CD4-positive, alpha-beta T cell treated with Interleukin-1 beta for 1 hour (primary cell): ENCODE measurements around the gene C11orf52.
A peak's percentile ranks its signal among the peaks of the same experiment; 100 is the strongest.
"Not testable (repeated sequence)": the region's sequence is repeated elsewhere in the genome, so short reads cannot be mapped to it uniquely, and the experiment has no call there.

ENCODE experiments used
- DNase-seq, 2 donors: peaks; one replicate each; pipeline ENCODE4 v3.0.0-alpha.2; 2020 to 2022

C11orf52 gene, protein sequence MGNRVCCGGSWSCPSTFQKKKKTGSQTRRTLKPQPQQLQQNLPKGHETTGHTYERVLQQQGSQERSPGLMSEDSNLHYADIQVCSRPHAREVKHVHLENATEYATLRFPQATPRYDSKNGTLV

DNA sequence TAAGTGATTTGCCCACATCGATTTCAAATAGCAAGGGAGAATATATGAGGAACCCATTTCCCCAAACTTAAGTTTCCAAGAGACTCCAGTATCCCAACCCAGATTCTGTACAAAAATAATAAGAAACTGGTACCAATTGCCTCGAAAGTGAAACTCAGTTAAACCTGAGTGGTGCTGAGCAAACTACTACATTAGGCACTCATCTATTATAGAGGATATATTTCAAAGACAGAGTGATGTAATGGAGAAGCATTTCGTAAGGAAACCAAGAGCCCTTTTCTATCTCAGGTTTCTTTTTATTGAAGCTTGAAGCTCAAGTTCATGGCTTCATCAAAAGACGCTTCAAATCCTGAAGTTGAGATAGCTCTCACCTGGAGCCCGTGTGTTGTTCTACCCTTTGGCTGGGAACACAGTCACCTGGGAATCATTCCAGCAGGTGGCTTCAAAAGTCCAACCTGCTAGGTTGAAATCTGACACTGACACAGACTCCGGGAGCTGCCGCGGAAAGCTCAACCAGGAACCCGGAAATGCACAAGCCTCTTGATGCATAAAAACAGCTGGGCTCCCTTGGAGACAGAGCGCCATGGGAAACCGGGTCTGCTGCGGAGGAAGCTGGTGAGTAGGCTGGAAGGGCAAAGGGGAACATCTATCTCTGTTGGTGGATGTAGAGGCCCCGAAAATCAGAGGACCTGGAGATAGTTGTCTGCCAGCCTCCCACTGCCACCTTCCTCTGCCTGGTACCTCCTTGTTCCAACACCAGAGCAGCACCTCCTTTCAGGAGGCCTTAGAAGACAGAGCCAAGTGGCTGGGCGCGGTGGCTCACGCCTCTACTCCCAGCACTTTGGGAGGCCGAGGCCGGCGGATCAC is at the start of gene C11orf52:
C11orf52 (plus strand) TSS at position 524 of the 867 bp plus-strand sequence; CDS start at position 584, 60 bp downstream.
- DNase-seq, result no peak

DNA sequence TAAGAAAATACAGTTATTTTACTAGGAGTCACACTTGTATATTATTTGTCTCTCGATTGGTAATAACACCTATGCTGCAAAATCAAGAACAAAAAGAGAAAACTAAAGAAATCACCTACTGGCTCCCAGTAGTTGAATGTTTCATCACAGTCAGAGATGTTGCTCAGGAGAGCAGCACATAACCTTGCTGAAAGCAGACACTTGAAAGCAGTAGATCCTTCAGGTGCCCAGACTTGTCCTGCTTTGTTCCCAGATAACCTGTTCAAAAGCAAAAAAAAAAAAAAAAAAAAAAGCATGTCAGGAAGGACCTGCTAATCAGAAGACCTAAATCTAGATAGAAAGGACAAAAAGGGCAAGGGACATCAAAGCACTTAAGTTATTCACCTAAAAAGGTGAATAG is 48.6 kb upstream of the C11orf52 start:
- DNase-seq, result no peak

DNA sequence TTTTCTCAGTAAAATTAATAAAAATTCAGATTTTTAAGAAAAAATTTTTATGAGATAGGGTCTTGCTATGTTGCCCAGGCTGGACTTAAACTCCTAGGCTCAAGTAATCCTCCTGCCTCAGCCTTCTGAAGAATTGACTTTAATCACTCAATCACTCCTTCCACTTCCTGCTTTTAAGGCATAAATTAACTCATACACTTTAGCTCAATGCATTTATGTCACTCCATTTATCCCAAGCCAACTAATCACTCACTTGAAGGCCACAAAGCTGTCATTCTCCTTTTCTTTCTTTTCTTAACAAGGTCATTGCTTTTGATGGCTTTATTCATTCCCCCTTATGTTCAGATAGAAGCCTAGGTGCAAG is 48.2 kb upstream of the C11orf52 start:
- no peak for DNase-seq

DNA sequence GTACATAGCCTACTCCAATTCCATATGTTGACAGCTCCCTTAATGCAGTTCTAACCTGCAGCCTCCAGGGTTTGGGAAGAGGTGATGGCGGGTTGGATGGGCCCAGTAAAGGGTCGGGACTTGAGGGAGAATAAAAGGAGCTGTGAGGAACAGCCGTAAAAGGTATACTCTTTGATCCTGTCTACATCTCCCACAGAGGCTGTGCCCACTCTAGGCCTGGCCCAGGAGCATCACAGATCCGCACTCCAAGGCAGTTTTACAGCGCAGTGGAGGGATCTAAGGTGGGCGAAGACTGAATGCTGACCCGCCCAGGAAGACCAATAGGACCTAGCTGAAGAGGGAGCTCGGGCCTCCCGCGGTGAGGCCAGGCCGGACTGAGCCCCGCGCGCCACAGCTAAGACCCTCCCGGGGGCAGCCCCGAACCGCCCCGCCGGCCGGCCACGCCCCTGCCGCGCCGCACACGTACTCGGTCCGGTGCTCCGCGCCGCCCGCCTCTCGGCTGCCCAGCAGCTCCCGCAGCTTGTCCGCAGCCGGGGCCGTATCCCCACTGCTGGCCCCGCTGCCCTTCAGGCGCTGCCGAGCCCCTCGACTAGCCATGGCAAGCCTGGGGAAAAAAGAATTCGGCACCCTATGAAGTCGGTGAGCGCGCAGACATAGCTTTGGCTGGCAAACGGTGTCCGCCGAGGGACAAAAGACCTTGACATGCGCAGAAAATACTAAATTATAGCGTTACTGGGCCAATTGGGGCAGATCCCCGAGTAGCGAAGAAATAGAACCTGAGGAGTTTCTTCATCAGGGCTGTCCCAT is 47.6 kb upstream of the C11orf52 start, which contains the start of gene ALG9:
ALG9 (minus strand) TSS at position 696 of the 807 bp plus-strand sequence; CDS start at position 597, 99 bp downstream.
- DNase-seq, result peak; percentile 85 to 92

DNA sequence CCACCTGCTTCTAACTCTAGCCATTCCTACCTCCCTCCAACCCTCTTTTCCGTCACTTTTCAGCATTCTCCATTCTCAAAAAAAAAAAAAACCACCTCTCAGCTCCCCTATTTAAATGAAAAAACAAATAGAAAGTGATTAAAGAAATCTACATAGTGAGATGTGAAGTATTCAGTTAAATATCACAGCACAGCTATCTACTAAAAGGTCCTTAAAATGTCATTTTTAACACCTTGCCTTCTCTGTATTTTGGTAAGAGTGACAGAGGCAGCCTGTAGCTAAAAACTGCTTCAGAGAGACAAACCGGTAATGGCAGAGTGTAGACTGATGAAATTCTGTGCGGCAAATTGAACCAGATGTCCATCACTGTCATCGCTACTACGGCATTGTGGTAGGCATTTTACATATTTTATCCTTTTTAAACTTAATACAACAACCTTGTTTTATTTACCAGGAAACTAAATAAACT is 47.0 kb upstream of the C11orf52 start:
- DNase-seq, result no peak

DNA sequence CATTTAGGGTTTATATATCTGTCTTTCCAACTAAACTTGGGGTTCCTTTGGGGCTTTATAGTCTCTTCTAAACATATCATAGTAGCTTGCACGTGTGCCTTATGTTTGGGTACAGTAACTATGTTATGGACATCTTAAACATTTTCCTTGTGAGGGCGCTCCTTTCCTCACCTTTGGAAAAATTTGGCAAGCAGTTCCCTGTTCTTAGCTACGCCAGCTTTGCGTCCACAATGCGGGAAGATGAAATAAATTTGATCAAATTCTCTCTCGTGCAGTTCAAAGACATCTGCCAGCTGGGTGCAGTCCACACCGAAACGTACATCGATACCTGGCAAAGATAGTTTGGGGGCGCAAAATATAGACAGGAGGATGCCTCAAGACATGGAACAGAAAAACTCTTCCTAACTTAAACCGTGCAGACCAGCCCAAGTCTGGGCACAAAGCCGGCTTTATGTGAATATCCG is 40.3 kb upstream of the C11orf52 start:
- DNase-seq, result no peak

DNA sequence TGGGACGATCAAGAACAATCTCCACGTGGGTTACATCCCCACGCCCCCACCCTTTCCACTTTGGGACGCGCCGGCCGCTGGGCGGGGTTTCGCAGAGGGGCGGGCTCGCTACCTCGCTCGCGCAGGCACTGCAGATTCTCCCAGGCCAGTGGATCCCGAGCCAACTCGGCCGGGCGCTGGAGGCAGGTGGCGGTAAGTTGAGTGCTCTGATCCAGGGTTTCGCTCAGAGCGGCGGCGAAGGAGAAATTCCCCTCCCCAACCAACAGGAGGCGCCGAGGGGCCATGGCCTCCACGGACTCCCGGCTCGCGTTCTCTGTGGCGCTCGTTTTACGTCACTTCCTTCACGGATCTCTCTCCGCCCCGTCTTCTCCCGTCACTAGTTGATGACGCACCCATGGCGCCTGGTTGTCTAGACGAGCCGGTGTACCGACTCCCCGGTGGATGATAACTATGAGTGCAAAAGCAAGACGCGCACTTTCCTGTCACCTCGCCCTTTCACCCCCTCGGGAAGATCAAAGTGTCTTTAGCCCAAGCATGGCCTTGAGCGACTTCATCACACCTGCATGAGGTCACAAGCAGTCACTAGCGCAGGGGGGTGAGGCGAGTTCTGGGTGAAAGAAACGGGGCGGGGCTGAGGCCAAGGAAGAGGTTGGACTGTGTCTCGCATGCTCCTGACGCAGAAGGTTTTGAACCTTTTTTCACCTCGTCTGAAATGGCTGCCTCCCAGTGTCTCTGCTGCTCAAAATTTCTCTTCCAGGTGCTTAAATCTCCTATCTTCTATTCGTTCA is 39.7 kb upstream of the C11orf52 start, which contains the start of the genes CFAP68 and FDXACB1:
CFAP68 (plus strand) TSS at position 693 of the 788 bp plus-strand sequence; CDS start at position 713, 20 bp downstream.
FDXACB1 (minus strand) TSS at position 317 of the 788 bp plus-strand sequence; CDS start at position 284, 33 bp downstream.
- peak; percentile 95 to 96 for DNase-seq

DNA sequence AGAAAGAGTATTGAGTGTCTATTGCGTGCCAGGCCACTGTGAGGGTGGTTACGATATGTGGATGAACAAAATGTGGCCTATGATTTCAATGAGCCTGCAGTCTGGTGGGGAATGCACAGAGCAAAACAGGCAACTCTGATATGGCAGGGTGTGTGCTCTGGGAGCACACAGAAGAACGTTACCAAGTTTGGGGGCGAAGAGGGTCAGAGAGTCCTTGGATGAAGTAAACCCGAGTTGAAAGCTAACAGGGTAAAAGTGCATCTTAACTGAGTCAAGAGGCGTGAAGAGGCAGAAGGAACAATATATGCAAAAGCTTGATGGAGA is 39.1 kb upstream of the C11orf52 start:
- DNase-seq, result no peak

DNA sequence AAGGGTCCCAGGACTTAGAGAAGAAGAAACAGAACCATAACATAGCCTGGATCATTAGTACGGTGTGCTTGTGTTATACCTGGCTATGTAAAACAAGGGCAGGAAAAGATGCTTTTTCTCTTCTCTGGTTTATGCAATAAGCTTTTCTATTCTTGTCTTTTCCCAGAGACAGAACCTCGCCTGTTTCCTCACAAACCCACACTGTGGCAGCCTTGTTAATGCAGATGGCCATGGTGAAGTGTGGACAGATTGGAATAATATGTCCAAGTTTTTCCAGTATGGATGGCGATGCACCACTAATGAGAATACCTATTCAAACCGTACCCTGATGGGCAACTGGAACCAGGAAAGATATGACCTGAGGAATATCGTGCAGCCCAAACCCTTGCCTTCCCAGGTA is 36.5 kb upstream of the C11orf52 start:
- DNase-seq, result no peak

DNA sequence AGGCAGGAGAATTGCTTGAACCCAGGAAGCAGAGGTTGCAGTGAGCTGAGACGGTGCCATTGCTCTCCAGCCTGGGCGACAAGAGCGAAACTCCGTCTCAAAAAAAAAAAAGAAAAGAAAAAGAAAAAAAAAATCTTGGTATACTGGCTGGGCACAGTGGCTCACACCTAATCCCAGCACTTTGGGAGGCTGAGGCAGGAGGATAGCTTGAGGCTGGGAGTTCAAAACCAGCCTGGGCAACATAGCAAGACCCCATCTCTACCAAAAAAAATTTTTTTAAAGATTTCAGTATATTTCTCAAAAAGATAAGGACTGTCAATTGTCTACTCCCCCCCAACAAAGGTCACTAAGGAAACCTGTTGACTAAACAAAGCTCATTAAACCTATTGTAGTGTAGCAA is 33.7 kb upstream of the C11orf52 start:
- DNase-seq, result not testable (repeated sequence)

DNA sequence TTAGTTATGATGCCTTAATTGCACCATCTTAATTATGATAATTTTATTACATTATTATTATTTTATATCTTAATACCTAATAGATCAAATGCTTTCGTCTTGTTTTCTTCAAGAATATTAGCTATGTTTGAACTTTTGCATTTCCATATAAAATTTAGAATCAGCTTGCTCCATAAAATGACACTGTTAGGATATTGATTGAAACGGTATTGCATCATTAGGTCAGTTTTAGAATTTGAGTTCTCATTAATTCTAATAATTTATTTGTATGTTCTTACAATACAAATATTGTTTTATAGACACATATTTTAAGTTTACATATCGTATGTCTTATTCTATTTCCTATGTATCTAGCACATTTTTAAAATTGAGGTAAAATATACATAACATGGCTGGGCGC is 32.7 kb upstream of the C11orf52 start:
- DNase-seq, result no peak

DNA sequence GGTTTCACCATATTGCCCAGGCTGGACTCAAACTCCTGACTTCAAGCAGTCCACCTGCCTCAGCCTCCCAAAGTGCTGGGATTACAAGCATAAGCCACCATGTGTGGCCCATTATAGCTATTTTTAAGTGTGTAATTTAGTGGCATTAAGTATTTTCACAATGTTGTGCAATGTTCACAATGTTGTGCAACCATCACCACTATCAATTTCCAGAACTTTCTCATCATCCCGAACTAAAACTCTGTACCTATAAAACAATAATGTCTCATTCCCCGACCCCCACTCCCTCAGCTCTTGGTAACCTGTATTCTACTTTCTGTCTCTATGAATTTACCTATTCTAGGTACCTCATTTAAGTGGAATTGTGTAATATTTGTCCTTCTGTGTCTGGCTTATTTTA is 31.9 kb upstream of the C11orf52 start:
- no peak for DNase-seq

DNA sequence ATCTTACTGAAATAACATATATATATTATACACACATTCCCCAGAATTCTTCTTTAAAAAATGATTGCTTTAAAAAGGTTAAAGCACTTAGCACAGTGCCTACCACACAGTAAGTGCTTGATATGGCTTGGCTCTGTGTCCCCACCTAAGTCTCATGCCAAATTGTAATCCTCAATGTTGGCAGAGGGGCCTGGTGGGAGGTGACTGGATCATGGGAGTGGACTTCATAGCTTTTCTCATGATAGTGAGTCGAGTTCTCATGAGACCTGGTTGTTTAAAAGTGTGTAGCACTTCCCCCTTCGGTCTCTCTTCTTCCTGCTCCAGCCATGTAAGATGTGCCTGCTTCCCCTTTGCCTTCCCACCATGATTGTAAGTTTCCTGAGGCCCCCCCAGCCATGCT is 13.3 kb upstream of the C11orf52 start:
- no peak for DNase-seq

DNA sequence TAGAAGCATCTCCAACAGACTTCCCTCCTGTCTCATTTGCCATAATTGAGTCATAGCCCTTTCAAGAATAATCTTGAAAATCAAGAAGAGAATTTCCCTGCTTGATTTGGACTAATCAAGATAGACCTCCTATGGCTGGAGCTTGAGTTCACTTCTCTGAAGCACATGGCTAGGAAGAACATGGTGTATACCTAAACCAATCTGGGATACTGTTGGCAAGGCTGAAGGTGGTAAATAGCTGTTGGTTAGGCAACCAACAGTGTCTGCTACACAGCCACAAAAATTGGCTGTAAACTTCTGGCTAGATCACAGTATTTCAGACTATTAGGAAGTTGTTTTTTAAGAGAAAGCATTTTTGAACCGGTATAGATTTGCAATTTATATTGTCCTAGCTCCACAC is 12.0 kb upstream of the C11orf52 start:
- no peak for DNase-seq

DNA sequence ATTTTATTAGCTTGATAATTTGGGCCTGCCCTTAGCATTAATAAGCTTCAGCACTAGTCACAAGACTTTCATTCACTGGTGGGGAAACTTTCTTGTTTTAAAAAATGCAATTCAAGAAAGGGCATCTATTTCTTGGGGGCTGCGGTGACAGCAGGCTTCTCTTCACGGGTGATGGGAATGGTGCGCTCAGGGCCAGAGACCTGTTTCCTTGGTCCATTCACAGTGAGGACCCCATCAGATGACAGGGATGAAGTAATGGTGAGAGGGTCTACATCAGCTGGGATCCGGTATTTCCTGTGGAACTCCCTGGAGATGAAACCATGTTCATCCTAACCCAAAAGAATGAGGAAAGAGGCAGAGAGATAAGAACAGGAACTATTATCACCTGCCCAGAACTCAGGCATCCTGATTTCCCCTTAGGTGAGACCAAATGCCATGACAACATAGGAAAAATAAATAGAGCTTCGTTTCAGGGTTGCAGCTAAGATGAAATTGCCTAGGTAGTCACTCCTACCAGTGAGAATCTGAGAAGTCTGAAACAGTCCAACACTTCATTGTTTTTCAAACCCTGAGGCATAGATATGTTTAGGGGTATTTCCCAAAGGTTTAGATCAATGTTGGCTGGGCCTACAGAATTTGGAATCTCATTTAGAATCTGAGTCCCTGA is 9.9 kb upstream of the C11orf52 start:
- DNase-seq, result no peak

DNA sequence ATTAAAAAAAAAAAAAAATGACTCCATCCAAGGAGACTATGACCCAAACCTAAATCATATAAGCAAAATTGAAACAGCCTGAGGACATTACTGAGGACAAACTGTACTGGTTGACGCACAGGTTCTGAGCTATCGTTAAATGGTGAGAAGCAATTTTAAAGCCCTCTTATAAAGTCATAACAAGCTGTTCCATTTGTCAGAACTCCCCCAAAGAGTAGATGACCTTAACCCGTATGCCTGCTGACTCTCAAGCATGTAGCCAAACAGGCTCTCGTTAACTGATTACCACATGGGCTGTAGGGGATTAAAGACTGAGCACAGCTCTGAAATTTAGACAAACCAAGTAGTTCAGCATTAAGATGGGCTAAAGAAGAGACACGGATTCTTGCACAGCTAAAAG is 9.3 kb upstream of the C11orf52 start:
- no peak for DNase-seq

DNA sequence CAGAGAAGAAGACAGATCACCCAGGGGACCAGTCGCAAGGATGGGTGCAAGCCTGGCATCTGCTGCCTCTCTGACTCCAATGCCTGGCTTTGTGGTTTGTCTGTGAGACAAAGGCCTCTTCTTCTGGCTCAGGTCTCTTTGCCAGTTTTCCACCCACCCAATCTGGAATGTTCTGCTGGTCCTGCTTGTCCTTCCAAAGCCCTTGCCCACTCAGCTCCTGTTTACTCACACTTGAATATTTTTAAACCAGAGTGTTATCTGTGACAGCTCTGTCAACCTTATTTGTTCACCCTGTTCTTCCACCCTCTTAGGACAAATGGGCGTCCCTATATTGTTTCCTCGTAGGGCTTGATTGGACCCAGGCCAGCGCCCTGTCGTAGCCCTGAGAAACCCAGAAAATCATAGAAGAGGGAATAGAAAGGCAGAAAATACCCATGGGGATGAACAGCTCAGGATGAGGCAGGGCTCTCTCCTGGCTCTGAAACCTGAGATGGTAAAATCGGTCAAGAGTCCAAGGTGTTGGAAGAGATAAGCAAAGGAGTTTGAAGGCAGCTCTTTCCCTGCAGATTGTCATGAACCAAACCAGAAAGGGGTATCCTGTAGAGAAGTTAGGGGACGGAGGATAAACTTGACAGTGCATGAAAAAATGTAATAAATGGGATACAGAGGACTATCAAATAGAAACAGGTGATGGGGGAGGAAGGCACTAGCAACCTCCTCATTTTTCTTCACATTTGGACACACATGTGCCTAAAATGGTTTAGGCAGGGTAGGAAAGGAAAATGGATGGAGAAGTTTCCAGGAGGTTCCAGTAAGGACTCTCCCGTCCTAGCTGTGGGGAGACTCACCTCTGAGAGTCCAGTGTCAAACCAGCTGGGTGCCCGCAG is 7.8 kb upstream of the C11orf52 start:
- DNase-seq, result no peak

DNA sequence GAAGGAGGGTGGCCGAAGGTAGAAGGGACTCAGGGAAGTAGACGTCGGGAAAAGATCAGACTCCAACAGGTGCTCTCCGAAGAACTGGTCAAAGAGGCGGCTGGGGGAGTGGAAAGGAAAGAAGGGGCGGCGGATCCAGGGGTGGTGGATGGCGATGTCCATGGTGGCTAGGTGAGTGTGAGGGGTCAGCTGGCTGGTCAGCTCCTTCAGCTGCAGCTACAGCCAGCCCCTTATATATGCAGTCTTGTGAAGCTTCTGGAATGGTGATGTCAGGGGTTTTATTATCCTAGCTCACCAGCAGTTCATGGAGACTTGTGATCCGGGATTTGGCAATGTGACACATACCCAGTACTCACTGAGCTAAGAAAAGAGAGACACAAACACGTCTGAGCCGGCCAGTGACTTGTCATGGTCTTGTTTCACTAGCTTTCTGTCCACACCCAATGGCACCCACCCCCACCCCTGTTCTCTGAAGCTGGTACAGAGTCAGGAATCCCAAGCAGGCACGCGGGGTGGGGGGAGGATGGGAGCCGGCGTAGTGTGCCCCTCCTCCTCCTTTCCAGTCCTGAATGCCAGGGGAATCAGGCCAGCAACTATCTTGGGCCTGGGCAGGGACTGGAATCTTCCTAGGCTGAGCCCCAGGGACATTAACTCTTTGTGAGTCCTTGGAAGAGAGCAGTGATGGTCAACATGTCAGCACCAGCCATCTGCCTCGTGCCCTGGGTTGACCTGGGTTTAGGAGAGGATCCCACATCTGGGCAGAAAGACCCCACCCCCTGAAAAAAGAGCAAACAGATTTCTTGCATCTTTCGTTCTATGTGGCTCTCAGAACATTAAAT is 6.9 kb upstream of the C11orf52 start, which contains the start of gene CRYAB:
CRYAB (minus strand) TSS at position 208 of the 839 bp plus-strand sequence; CDS start at position 162, 46 bp downstream.
- DNase-seq, result no peak

DNA sequence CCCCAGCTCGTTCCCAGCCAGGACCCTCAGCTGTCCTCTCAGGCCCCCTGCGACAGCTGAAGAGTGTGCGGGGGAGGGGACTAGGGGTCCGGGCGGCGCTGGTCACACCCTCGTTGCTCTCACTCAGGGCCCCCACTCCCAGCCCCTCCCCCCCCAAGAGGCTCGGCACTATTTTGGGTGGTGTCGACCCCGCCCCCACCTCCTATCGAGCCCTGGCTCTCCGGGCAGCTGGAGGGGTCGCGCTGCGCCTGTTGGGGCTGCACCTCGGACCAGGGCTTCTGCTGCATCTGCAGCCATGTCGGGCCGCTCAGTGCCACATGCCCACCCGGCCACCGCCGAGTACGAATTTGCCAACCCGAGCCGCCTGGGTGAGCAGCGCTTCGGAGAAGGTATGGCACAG is 6.2 kb upstream of the C11orf52 start, which contains the start of gene HSPB2:
HSPB2 (plus strand) TSS at position 200 of the 400 bp plus-strand sequence; CDS start at position 296, 96 bp downstream.
- DNase-seq, result no peak
